Activated effector memory CD4-positive, alpha-beta T cell treated with Interleukin-2 at 50 U/mL for 16 hours (primary cell): ENCODE results near the gene TMEFF2.
"Not testable (repeated sequence)": the region's sequence is repeated elsewhere in the genome, so short reads cannot be mapped to it uniquely, and the experiment has no call there.

Experiments used
- DNase-seq: peaks from one replicate; pipeline ENCODE4 v3.0.0-alpha.2; 2020

The TMEFF2 gene

DNA sequence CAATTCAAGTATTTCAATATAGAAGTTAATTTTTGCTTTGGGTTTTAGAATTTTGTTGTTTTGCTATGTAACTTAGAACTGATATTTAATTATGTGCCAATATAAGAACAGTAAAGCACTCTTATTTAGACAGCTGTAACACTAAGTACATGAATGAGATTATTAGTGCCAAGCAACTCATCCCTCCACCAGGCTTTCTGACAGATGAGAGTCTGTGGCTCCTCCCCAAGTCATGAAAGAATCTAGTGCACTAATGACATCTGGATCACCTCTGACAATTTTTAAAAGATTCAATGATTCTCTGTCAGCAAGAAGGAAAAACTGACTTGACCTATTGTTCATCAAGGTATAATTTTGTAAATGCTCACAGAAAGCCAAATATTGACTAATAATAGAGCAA, 67.8 kb downstream of the TMEFF2 start:
- DNase-seq = no peak

DNA sequence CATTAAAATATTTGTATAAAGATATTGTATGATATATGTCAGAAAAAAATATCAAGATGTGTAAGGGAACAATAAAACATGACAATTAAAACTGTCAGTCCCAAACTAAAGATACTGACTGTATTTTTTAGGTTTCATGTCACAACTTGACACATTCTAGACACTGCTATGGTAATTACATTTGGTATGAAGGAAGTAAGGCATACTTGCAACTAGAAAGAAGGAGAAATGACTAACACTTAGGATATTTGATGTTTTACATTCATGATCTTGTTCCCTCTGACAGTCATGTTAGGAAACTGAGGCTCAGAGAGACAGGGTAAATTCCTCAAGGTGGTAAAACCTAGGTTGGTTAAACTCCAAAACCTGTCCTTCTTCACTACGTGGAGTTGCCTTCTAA, 68.3 kb downstream of the TMEFF2 start:
- no peak for DNase-seq

DNA sequence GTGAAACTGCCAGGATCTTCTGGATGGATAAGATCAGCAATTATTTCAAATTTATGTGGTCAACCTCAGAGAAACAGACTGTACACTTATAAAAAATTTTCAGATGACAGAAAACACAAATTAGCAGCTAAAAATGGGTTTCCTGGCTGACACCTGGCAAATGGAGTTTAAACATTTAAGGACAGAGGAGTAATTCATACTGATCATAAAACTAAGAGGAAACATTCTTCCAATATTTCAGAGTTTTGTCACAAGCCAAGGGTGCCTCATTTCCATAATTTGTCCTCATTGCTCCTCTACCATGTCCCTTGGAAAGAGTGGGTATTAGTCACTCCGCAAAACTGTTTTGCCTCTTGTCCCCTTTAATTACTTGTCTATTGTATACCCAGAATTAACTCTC, 70.2 kb downstream of the TMEFF2 start:
- DNase-seq = no peak

- DNase-seq = no peak
Observed at GRCh38 chr2:192123847-192124246, 70.9 kb downstream of the TMEFF2 start.

DNA sequence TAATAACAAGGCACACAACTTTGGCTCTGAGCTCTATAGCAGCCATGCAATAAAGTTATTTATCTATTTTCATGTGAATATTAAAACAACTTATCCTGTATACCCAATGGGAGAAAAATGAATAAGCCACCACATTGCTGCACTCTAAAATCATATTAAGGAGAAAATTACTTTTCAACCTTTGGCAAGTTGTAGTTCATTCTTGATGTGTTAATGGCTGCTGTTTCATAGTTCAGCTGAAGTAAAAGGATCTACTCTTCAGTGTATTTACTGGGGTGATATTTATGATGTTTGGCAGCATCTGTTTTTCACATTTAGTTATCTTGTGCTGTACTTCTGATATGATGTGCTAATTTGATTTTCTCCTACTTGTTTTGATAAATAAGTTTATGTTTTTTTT, 71.8 kb downstream of the TMEFF2 start:
- no peak for DNase-seq

GRCh38 chr2:192122141-192122540, 72.6 kb downstream of the TMEFF2 start:
- DNase-seq = no peak

- no peak for DNase-seq
Observed at GRCh38 chr2:192119536-192119935, 75.2 kb downstream of the TMEFF2 start.

DNA sequence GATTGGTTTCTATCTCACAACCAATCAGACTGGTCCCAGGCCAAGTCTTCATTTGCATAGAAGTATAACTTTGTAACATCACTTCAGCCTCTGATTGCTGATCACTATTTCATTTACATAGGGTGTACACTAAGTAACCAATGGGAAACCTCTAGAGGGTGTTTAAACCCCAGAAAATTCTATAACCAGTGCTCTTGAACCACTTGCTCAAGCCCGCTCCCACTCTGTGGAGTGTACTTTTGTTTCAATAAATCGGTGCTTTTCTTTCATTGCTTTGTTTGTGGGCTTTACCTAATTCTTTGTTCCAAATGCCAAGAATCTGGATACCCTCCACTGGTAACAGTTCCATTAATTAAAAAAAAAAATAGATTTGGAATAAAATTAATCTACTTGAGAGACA, 77.0 kb downstream of the TMEFF2 start:
- DNase-seq = no peak

- not testable (repeated sequence) for DNase-seq
Observed at GRCh38 chr2:192111536-192111935, 83.2 kb downstream of the TMEFF2 start.

DNA sequence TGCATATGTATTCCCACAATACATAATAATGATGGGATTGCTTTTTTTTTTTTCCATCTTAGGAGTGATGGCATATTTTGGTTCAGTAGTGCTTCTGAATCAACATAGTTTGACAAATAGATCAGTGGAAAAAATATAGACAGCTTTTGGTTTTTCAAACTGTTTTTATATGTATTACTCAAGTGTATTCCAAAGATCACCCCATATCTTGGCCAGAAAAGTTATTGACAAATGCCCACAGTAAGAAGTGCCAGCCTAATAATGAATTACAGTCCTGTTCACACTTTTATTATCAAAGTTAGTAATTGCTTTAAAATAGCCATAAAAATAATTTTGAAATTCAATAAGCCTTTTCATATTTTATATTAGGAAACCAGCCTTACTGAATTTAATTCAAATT, 95.0 kb downstream of the TMEFF2 start:
- DNase-seq = no peak

GRCh38 chr2:192098814-192099491, 95.8 kb downstream of the TMEFF2 start:
- no peak for DNase-seq

GRCh38 chr2:192091476-192091875, 103.3 kb downstream of the TMEFF2 start:
- DNase-seq = no peak

- DNase-seq = no peak
Observed at GRCh38 chr2:192090911-192091310, 103.8 kb downstream of the TMEFF2 start.

- DNase-seq = no peak
Observed at GRCh38 chr2:192087398-192087958, 107.3 kb downstream of the TMEFF2 start.

DNA sequence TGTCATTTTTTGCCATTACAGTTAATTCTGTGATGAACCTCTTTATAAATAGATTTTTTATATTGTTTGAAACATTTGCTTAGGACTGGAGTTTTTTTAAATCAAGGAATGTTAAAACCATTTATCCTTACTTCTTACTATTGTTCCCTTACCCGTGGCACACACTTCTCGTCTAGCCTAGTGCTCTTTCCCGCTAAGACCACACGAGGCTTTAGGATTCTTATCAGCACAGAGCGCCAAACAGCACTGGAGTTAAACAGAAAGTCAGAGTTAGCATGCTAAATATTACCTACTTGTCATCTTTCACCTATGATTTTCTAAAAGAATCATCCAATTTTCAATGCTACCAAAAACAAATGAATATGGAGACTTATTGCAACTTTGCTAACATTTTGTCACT, 112.6 kb downstream of the TMEFF2 start:
- DNase-seq = no peak

DNA sequence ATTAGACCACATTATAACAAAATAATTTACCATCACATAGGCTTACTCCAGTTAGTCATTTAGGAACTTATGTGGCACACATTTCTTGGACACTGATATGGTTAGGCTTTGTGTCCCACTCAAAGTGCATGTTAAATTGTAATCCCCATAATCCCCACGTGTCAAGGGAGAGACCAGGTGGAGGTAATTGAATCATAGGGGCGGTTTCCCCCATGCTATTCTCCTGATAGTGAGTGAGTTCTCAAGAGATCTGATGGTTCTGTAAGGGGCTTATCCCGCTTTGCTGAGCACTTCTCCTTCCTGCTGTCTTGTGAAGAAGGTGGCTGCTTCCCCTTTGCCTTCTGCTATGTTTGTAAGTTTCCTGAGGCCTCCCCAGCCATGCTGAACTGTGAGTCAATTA, 114.6 kb downstream of the TMEFF2 start:
- not testable (repeated sequence) for DNase-seq

DNA sequence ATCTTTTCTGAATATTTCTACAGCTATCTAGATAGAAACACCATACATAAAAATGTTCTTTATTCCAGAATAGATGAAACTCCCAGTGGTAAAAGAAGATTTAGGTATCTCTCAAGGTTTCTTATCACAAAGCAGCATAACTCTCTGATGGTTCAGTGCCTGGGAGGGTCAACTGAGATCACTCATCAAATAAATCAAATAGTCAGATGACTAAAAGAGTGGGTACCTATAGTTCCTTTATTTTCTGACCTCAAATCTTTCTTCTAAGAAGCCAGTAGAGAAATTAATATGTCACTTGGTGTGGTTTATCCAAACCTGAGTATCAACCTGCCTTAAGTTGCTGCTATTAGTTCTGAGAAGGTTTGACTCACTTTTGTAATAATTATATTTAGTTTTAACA, 120.9 kb downstream of the TMEFF2 start:
- DNase-seq = no peak

- no peak for DNase-seq
Observed at GRCh38 chr2:192072778-192073177, 122.0 kb downstream of the TMEFF2 start.

DNA sequence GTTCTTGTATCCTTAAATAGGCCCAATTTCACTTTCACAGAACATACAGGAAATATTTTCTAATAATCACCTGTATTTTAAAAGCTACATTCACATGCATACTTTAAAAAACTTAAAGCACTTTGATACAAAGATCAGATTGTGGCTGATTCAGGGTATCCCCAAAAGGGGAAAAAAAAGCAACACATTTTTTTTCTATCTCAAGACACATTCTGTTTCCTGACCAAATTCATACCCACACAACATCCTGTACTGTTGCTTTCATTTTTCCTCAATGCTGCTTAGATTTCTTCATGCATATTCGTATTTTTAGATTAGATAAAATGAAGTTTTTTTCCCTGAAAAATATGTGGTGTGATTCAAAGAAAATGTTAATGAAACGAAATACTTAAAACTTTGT, 122.5 kb downstream of the TMEFF2 start:
- no peak for DNase-seq

GRCh38 chr2:192070099-192070498, 124.6 kb downstream of the TMEFF2 start:
- no peak for DNase-seq

- no peak for DNase-seq
Observed at GRCh38 chr2:192069417-192069816, 125.3 kb downstream of the TMEFF2 start.

- no peak for DNase-seq
Observed at GRCh38 chr2:192068966-192069365, 125.8 kb downstream of the TMEFF2 start.

GRCh38 chr2:192067631-192068030, 127.1 kb downstream of the TMEFF2 start:
- DNase-seq = no peak

GRCh38 chr2:192064459-192064858, 130.3 kb downstream of the TMEFF2 start:
- no peak for DNase-seq

- DNase-seq = no peak
Observed at GRCh38 chr2:192060161-192060560, 134.6 kb downstream of the TMEFF2 start.
